ENCODE results near the gene ANKH. TPM values are rescaled to one million over a fixed set of nuclear protein-coding genes. Genes with fewer than 3 reads are reported as not detected.
"Not testable (repeated sequence)": the region's sequence is repeated elsewhere in the genome, so short reads cannot be mapped to it uniquely, and the experiment has no call there.

The ANKH gene
- total and polyA plus RNA-seq, 12 donors = 4.8 to 45.6 (median 30.9) TPM

- Histone ChIP-seq H3K27ac (no peak overlapping the region), H3K4me3 (no peak overlapping the region), H3K27me3 (no peaks in the 10 kb centered on the region), H3K36me3 (replicated peaks in 1 of 2) (no peaks in the 10 kb centered on the region), H3K4me1 (replicated peaks in 1 of 2) (peaks cover 0 to 11% of the 10 kb centered on the region in 2 donors), H3K9me3 (replicated peaks in 1 of 3) (no peaks in the 10 kb centered on the region)
- 71 to 87% (median 76%) methylated on average over 3 of the region's 3 CpGs for WGBS, 4 donors
- intact Hi-C loops (cut with DNase I) = no loop called here
- DNase-seq = no peak
- no peak for TF ChIP-seq POLR2A (IDR thresholded peaks at IDR 0.05)
- no peak for TF ChIP-seq CTCF (IDR thresholded peaks at IDR 0.05)
Observed at GRCh38 chr5:14801792-14802191, 69.8 kb downstream of the ANKH start.

GRCh38 chr5:14797385-14797784, 74.2 kb downstream of the ANKH start:
- H3K9me3 ChIP-seq (replicated peaks in 1 of 3); DNase-seq; intact Hi-C loops (cut with DNase I); H3K27me3 ChIP-seq; H3K36me3 ChIP-seq (replicated peaks in 1 of 2); H3K27ac ChIP-seq; H3K4me3 ChIP-seq; H3K4me1 ChIP-seq (replicated peaks in 1 of 2): not testable (repeated sequence)
- WGBS, 4 donors = 80 to 93% (median 87%) methylated on average over 4 of the region's 4 CpGs

- intact Hi-C loops (cut with DNase I) = no loop called here
- Histone ChIP-seq H3K9me3 (replicated peaks in 1 of 3) (no peaks in the 10 kb centered on the region), H3K27me3 (no peaks in the 10 kb centered on the region), H3K4me1 (replicated peaks in 1 of 2) (no peaks in the 10 kb centered on the region), H3K36me3 (replicated peaks in 1 of 2) (no peaks in the 10 kb centered on the region), H3K4me3 (no peak overlapping the region), H3K27ac (no peak overlapping the region)
- TF ChIP-seq POLR2A (IDR thresholded peaks at IDR 0.05) = no peak
- TF ChIP-seq CTCF (IDR thresholded peaks at IDR 0.05) = no peak
- WGBS, 4 donors = 65 to 82% (median 74%) methylated on average over 4 of the region's 4 CpGs
- DNase-seq = no peak
Observed at GRCh38 chr5:14794583-14795230, 76.9 kb downstream of the ANKH start.

- TF ChIP-seq POLR2A (IDR thresholded peaks at IDR 0.05) (no peak), CTCF (IDR thresholded peaks at IDR 0.05) (no peak)
- no peak for DNase-seq
- Histone ChIP-seq H3K36me3 (replicated peaks in 1 of 2) (no peaks in the 10 kb centered on the region), H3K9me3 (replicated peaks in 1 of 3) (no peaks in the 10 kb centered on the region), H3K4me3 (no peak overlapping the region), H3K27me3 (no peaks in the 10 kb centered on the region), H3K4me1 (replicated peaks in 1 of 2) (no peaks in the 10 kb centered on the region), H3K27ac (no peak overlapping the region)
- 88 to 94% (median 90%) methylated on average over 5 of the region's 5 CpGs for WGBS, 4 donors
- intact Hi-C loops (cut with DNase I) = no loop called here
Observed at GRCh38 chr5:14793851-14794250, 77.7 kb downstream of the ANKH start.

- no peaks in the 10 kb centered on the region for H3K27me3 ChIP-seq
- no peak for DNase-seq
- TF ChIP-seq POLR2A (IDR thresholded peaks at IDR 0.05) = no peak
- no peak for TF ChIP-seq CTCF (IDR thresholded peaks at IDR 0.05)
- no peaks in the 10 kb centered on the region for H3K36me3 ChIP-seq (replicated peaks in 1 of 2)
- peaks cover 0 to 6% of the 10 kb centered on the region in 2 donors for H3K4me1 ChIP-seq (replicated peaks in 1 of 2)
- H3K9me3 ChIP-seq (replicated peaks in 1 of 3) = no peaks in the 10 kb centered on the region
- no peak overlapping the region for H3K27ac ChIP-seq
- H3K4me3 ChIP-seq = no peak overlapping the region
- WGBS, 4 donors = 87 to 100% (median 94%) methylated on average over 3 to 5 of the region's 5 CpGs
- intact Hi-C loops (cut with DNase I) = no loop called here
Observed at GRCh38 chr5:14790911-14791310, 80.7 kb downstream of the ANKH start.
